ENCODE measurements around the gene CRB1. TPM values are rescaled to one million over a fixed set of nuclear protein-coding genes. Genes with fewer than 3 reads are reported as not detected.

The CRB1 gene
- total and polyA plus RNA-seq, 9 of the 15 experiments (the other 6 are each of a cell fraction or from before 2014, with no cell fraction given): 0.04 to 0.10 TPM; not detected in 7

DNA sequence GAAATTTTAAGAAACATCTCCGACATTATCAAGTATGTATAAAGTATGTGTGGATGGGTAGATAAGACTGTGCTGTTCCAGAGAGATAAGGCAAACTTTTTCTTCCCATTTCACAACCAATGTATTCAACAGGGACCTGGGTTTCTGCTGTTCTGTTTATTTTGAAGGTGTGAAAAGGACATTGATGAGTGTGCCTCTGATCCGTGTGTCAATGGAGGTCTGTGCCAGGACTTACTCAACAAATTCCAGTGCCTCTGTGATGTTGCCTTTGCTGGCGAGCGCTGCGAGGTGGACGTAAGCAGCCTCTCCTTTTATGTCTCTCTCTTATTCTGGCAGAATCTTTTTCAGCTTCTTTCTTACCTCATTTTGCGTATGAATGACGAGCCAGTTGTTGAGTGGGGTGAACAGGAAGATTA, 174.0 kb downstream of the CRB1 start (continued):
- TF ChIP-seq, protein P1, sequence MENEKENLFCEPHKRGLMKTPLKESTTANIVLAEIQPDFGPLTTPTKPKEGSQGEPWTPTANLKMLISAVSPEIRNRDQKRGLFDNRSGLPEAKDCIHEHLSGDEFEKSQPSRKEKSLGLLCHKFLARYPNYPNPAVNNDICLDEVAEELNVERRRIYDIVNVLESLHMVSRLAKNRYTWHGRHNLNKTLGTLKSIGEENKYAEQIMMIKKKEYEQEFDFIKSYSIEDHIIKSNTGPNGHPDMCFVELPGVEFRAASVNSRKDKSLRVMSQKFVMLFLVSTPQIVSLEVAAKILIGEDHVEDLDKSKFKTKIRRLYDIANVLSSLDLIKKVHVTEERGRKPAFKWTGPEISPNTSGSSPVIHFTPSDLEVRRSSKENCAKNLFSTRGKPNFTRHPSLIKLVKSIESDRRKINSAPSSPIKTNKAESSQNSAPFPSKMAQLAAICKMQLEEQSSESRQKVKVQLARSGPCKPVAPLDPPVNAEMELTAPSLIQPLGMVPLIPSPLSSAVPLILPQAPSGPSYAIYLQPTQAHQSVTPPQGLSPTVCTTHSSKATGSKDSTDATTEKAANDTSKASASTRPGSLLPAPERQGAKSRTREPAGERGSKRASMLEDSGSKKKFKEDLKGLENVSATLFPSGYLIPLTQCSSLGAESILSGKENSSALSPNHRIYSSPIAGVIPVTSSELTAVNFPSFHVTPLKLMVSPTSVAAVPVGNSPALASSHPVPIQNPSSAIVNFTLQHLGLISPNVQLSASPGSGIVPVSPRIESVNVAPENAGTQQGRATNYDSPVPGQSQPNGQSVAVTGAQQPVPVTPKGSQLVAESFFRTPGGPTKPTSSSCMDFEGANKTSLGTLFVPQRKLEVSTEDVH (IDR thresholded peaks at IDR 0.05; ENCODE audit: low read depth, partially characterized antibody): no peak

DNA sequence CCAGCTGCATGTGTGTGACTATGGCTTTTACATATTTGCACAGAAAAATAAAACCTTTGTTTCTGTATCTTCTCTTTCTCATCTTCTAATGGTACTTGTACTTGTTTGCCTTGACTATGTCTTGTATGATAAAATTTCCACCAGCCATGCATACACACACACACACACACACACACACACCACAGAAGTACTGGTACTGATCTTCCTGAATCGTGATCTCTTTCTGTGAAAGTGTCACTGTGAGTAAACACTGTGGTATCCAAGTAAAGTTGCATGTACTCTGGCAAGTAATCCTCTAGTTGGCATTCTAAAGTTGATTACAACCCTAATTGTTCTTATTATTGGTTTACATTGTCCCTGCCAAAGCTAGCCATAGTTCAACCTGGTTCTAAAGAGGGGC, 176.7 kb downstream of the CRB1 start:
- FAIRE-seq (no peak), ATAC-seq (no peak), DNase-seq (ENCODE audit: extremely low read depth in 1 of 4, low spot score in 3 of 4) (no peak)
- Histone ChIP-seq H3K79me2 (ENCODE audit: control insufficient read depth, insufficient read depth, low read length) (no peaks in the 10 kb centered on the region), H3K9ac (ENCODE audit: insufficient read depth in 1 of 2, low read depth in 2 of 2, low read length in 2 of 2) (no peak overlapping the region), H3K9me3 (replicated peaks; ENCODE audit: control insufficient read depth, insufficient read depth, low read depth, low read length) (no peaks in the 10 kb centered on the region), H4K20me1 (replicated peaks; ENCODE audit: control insufficient read depth, insufficient read depth, low read length) (no peaks in the 10 kb centered on the region), H3K9me1 (ENCODE audit: control insufficient read depth, insufficient read depth, low read length) (no peaks in the 10 kb centered on the region), H3K4me2 (ENCODE audit: insufficient read depth, low read length) (no peak overlapping the region), H3K4me1 (replicated peaks in 1 of 2; ENCODE audit: control insufficient read depth in 2 of 2, insufficient read depth in 2 of 2, low read length in 2 of 2) (peaks cover 2 to 5% of the 10 kb centered on the region in 2 experiments; a peak in 2 of 5 replicates), H3K27ac (ENCODE audit: extremely low read depth, low read depth, low read length) (no peak overlapping the region), H3K36me3 (ENCODE audit: control insufficient read depth, insufficient read depth, low read length) (no peaks in the 10 kb centered on the region), H2AFZ (ENCODE audit: low read depth, low read length) (no peak overlapping the region), H3K27me3 (ENCODE audit: control insufficient read depth in 2 of 2, insufficient read depth in 2 of 2, low read length in 2 of 2) (no peaks in the 10 kb centered on the region; a peak in 4 of 5 replicates), H3K4me3 (no peak overlapping the region)
- ChIA-PET POLR2A (no interaction called here), CTCF (ENCODE audit: low intra/inter-chr PET ratio) (no interaction called here)
- WGBS (ENCODE audit: insufficient coverage, low coverage, missing lambda C conversion rate): 0% methylated on average over 1 of the region's 1 CpG
- intact Hi-C loops (cut with micrococcal nuclease) (no loop called here), in situ Hi-C loops (cut with MboI) (no loop called here)
- no TSS peak for BruUV-seq (replicated peaks)
- TF ChIP-seq FOXJ2 (tag; IDR thresholded peaks at IDR 0.05) (peak; percentile 64; the same call in 1 of the 2 replicates), PML (IDR thresholded peaks at IDR 0.05; ENCODE audit: low read length) (no peak)
- TF ChIP-seq, protein P2, sequence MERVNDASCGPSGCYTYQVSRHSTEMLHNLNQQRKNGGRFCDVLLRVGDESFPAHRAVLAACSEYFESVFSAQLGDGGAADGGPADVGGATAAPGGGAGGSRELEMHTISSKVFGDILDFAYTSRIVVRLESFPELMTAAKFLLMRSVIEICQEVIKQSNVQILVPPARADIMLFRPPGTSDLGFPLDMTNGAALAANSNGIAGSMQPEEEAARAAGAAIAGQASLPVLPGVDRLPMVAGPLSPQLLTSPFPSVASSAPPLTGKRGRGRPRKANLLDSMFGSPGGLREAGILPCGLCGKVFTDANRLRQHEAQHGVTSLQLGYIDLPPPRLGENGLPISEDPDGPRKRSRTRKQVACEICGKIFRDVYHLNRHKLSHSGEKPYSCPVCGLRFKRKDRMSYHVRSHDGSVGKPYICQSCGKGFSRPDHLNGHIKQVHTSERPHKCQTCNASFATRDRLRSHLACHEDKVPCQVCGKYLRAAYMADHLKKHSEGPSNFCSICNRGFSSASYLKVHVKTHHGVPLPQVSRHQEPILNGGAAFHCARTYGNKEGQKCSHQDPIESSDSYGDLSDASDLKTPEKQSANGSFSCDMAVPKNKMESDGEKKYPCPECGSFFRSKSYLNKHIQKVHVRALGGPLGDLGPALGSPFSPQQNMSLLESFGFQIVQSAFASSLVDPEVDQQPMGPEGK (CRISPR knock-in tag; IDR thresholded peaks at IDR 0.05; ENCODE audit: borderline replicate concordance): no peak
